CD8-positive, alpha-beta memory T cell (primary cell): Measurements from ENCODE around the gene ZNF536. TPM values are rescaled to one million over a fixed set of nuclear protein-coding genes. Genes with fewer than 3 reads are reported as not detected.
"Not testable (repeated sequence)": the region's sequence is repeated elsewhere in the genome, so short reads cannot be mapped to it uniquely, and the experiment has no call there.

ENCODE experiments used
- CTCF ChIA-PET: fragments of 350-600 bp; sonication (Branson Sonifier 250); formaldehyde crosslinking; loops from one replicate; lab custom pipeline; 2021; ENCODE audit warnings: antibody characterized with exemption; lab: Charles Lee
- POLR2A ChIA-PET: fragments of 350-600 bp; sonication (Branson Sonifier 250); formaldehyde crosslinking; loops from one replicate; lab custom pipeline; 2021; ENCODE audit warnings: antibody characterized with exemption; lab: Charles Lee
- DNase-seq, 5 donors: peaks; one replicate each; pipeline versions ENCODE4 v3.0.0 to v3.0.0-alpha.2; 2020 to 2022; ENCODE audit warnings: mixed read lengths in 1 of 5
- H3K27ac ChIP-seq: one replicate; pipeline ENCODE4 v1.7.0; 2013; ENCODE audit warnings: low read depth, mild to moderate bottlenecking, low read length, moderate library complexity
- H3K27me3 ChIP-seq: 2 replicates; pipeline ENCODE4 v1.7.0; 2013; ENCODE audit warnings: low read length, mild to moderate bottlenecking; ENCODE audit not compliant: insufficient read depth, poor library complexity, severe bottlenecking
- H3K36me3 ChIP-seq: 2 replicates; pipeline ENCODE4 v1.7.0; 2013; ENCODE audit warnings: mild to moderate bottlenecking, low read length, moderate library complexity; ENCODE audit not compliant: insufficient read depth
- H3K4me1 ChIP-seq: 2 replicates; pipeline ENCODE4 v1.7.0; 2013; ENCODE audit warnings: mild to moderate bottlenecking, low read length, moderate library complexity; ENCODE audit not compliant: insufficient read depth
- H3K4me3 ChIP-seq: 2 replicates; pipeline ENCODE4 v1.7.0; 2013; ENCODE audit warnings: mild to moderate bottlenecking, low read length
- H3K9me3 ChIP-seq: 2 replicates; pipeline ENCODE4 v1.7.0; 2013; ENCODE audit warnings: mild to moderate bottlenecking, low read length
- H3K27ac Mint-ChIP-seq, 8 donors: one replicate each; pipeline ENCODE4 v1.8.0; 2020 to 2021; ENCODE audit warnings: mixed read lengths in 8 of 8, mild to moderate bottlenecking in 6 of 8, inconsistent platforms in 3 of 8, moderate library complexity in 3 of 8
- H3K27me3 Mint-ChIP-seq, 2 donors: one replicate each; pipeline ENCODE4 v1.8.0; 2020 to 2021; ENCODE audit warnings: mixed read lengths in 2 of 2, mild to moderate bottlenecking in 1 of 2, moderate library complexity in 1 of 2
- H3K36me3 Mint-ChIP-seq, 3 donors: one replicate each; pipeline ENCODE4 v1.8.0; 2020 to 2021; ENCODE audit warnings: mixed read lengths in 3 of 3, inconsistent platforms in 1 of 3, mild to moderate bottlenecking in 1 of 3
- H3K4me1 Mint-ChIP-seq, 3 donors: one replicate each; pipeline ENCODE4 v1.8.0; 2020 to 2021; ENCODE audit warnings: mixed read lengths in 3 of 3, inconsistent platforms in 1 of 3, mild to moderate bottlenecking in 1 of 3
- H3K4me3 Mint-ChIP-seq, 7 donors: one replicate each; pipeline ENCODE4 v1.8.0; 2020 to 2021; ENCODE audit warnings: mixed read lengths in 7 of 7, mild to moderate bottlenecking in 6 of 7, moderate library complexity in 4 of 7, inconsistent platforms in 2 of 7
- H3K9me3 Mint-ChIP-seq, 5 donors: one replicate each; pipeline ENCODE4 v1.8.0; 2020 to 2022; ENCODE audit warnings: mixed read lengths in 5 of 5, mild to moderate bottlenecking in 3 of 5, moderate library complexity in 2 of 5, inconsistent platforms in 1 of 5
- polyA plus RNA-seq: library from polyadenylated mRNA; unstranded; fragments of 300-500 nt; fragmentation: Illumina TruSeq; gene quantifications from one replicate; pipeline ENCODE4 v1.2.3, GENCODE V29; 2021
- total RNA-seq, 2 experiments: library from RNA; stranded (reverse); gene quantifications; one replicate each; pipeline ENCODE4 v1.2.3, GENCODE V29; 2021

Gene ZNF536
- total and polyA plus RNA-seq, 3 experiments from 2014 or later: not detected

DNA sequence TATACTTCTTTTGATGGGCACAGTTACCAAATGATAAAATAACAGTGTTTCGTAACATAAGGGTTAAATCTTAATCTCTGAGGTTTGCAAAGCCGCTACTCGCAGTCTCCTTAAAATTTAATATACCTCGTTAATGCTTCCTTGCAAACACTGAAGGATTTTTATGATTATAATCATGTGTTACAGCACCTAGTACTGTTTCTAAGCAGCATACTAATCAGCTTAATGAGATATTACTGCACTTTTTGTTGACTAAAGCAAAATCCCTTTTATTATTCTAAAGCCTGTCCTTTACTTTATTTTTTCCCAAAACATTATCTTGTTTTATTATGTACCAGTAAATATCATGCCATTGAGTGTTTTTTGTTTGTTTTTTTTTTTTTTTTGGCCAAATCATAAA is 70.5 kb downstream of the ZNF536 start:
- ChIA-PET CTCF (no interaction called here), POLR2A (no interaction called here)
- no peak overlapping the region for H3K4me3 ChIP-seq
- DNase-seq: no peak
- Mint-ChIP-seq H3K4me3 (no peak overlapping the region), H3K27ac (no peak overlapping the region), H3K9me3 (peaks cover 0 to 7% (median 3%) of the 10 kb centered on the region in 5 donors), H3K36me3 (no peaks in the 10 kb centered on the region), H3K27me3 (peaks cover 0 to 3% of the 10 kb centered on the region in 2 donors), H3K4me1 (no peaks in the 10 kb centered on the region)
- no peaks in the 10 kb centered on the region for H3K9me3 ChIP-seq
- H3K4me1 ChIP-seq: no peaks in the 10 kb centered on the region
- H3K36me3 ChIP-seq: no peaks in the 10 kb centered on the region
- no peaks in the 10 kb centered on the region for H3K27me3 ChIP-seq
- H3K27ac ChIP-seq: no peak overlapping the region

DNA sequence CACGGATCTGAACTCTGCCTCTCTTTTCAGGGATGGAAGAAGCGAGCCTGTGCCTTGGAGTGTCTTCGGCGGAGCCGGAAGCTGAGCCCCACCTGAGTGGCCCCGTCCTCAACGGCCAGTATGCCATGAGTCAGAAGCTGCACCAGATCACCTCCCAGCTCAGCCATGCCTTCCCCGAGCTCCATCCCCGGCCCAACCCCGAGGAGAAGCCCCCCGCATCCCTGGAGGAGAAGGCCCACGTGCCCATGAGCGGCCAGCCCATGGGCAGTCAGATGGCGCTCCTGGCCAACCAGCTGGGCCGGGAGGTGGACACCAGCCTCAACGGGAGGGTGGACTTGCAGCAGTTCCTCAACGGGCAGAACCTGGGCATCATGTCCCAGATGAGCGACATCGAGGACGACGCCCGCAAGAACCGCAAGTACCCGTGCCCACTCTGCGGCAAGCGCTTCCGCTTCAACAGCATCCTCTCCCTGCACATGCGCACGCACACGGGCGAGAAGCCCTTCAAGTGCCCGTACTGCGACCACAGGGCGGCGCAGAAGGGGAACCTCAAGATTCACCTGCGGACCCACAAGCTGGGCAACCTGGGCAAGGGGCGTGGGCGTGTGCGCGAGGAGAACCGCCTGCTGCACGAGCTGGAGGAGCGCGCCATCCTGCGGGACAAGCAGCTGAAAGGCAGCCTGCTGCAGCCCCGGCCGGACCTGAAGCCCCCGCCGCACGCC is 71.5 kb downstream of the ZNF536 start:
- DNase-seq: no peak
- no peaks in the 10 kb centered on the region for H3K9me3 ChIP-seq
- POLR2A ChIA-PET: no interaction called here
- Mint-ChIP-seq H3K36me3 (no peaks in the 10 kb centered on the region), H3K4me3 (no peak overlapping the region), H3K9me3 (peaks cover 0 to 7% (median 3%) of the 10 kb centered on the region in 5 donors), H3K27me3 (peaks cover 2 to 3% of the 10 kb centered on the region in 2 donors), H3K27ac (no peak overlapping the region), H3K4me1 (no peaks in the 10 kb centered on the region)
- CTCF ChIA-PET: no interaction called here
- no peak overlapping the region for H3K4me3 ChIP-seq
- no peaks in the 10 kb centered on the region for H3K4me1 ChIP-seq
- no peak overlapping the region for H3K27ac ChIP-seq
- H3K36me3 ChIP-seq: no peaks in the 10 kb centered on the region
- no peaks in the 10 kb centered on the region for H3K27me3 ChIP-seq

DNA sequence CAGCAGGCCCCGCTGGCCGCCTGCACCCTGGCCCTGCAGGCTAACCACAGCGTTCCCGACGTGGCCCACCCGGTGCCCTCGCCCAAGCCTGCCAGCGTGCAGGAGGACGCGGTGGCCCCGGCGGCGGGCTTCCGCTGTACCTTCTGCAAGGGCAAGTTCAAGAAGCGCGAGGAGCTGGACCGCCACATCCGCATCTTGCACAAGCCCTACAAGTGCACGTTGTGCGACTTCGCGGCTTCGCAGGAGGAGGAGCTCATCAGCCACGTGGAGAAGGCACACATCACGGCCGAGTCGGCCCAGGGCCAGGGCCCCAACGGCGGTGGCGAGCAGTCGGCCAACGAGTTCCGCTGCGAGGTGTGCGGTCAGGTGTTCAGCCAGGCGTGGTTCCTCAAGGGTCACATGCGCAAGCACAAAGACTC is 72.1 kb downstream of the ZNF536 start:
- H3K9me3 ChIP-seq: no peaks in the 10 kb centered on the region
- H3K4me3 ChIP-seq: no peak overlapping the region
- no peaks in the 10 kb centered on the region for H3K4me1 ChIP-seq
- Mint-ChIP-seq H3K4me1 (no peaks in the 10 kb centered on the region), H3K9me3 (peaks cover 0 to 7% (median 3%) of the 10 kb centered on the region in 5 donors), H3K4me3 (no peak overlapping the region), H3K27ac (no peak overlapping the region), H3K27me3 (peaks cover 3 to 4% of the 10 kb centered on the region in 2 donors), H3K36me3 (no peaks in the 10 kb centered on the region)
- no peaks in the 10 kb centered on the region for H3K27me3 ChIP-seq
- CTCF ChIA-PET: no interaction called here
- POLR2A ChIA-PET: no interaction called here
- no peak for DNase-seq
- no peaks in the 10 kb centered on the region for H3K36me3 ChIP-seq
- H3K27ac ChIP-seq: no peak overlapping the region

DNA sequence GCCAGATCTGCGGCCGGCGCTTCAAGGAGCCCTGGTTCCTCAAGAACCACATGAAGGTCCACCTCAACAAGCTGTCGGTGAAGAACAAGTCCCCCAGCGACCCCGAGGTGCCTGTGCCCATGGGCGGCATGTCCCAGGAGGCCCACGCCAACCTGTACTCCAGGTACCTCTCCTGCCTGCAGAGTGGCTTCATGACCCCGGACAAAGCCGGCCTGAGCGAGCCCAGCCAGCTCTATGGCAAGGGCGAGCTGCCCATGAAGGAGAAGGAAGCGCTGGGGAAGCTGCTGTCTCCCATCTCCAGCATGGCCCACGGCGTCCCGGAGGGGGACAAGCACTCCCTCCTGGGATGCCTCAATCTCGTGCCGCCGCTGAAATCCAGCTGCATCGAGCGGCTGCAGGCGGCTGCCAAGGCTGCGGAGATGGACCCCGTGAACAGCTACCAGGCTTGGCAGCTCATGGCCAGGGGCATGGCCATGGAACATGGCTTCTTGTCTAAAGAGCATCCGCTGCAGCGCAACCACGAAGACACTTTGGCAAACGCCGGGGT is 72.6 kb downstream of the ZNF536 start:
- CTCF ChIA-PET: no interaction called here

DNA sequence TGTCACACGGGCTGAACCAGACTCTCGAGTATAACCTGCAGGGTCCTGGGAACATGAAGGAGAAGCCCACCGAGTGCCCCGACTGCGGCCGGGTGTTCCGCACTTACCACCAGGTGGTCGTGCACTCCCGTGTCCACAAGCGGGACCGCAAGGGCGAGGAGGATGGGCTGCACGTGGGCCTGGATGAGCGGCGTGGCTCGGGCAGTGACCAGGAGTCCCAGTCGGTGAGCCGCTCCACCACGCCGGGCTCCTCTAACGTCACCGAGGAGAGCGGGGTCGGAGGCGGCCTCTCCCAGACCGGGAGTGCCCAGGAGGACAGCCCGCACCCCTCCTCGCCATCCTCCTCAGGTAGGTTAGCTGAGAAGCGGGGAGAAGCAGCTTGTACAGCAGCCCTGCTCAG is 73.2 kb downstream of the ZNF536 start:
- H3K9me3 Mint-ChIP-seq: peaks cover 0 to 10% (median 3%) of the 10 kb centered on the region in 5 donors
- ChIA-PET POLR2A (no interaction called here), CTCF (no interaction called here)
- DNase-seq: no peak
- no peaks in the 10 kb centered on the region for H3K9me3 ChIP-seq
- no peaks in the 10 kb centered on the region for H3K36me3 ChIP-seq
- no peaks in the 10 kb centered on the region for H3K27me3 ChIP-seq
- no peaks in the 10 kb centered on the region for H3K4me1 ChIP-seq
- H3K27ac Mint-ChIP-seq: no peak overlapping the region
- no peak overlapping the region for H3K27ac ChIP-seq
- no peaks in the 10 kb centered on the region for H3K36me3 Mint-ChIP-seq
- no peak overlapping the region for H3K4me3 ChIP-seq
- no peak overlapping the region for H3K4me3 Mint-ChIP-seq
- peaks cover 0 to 4% (median 0%) of the 10 kb centered on the region in 3 donors for H3K4me1 Mint-ChIP-seq
- peaks cover 3 to 7% of the 10 kb centered on the region in 2 donors for H3K27me3 Mint-ChIP-seq

More for the DNA sequence above, 72.6 kb downstream of the ZNF536 start:
- H3K4me1 Mint-ChIP-seq: no peaks in the 10 kb centered on the region
- H3K27ac ChIP-seq: no peak overlapping the region
- POLR2A ChIA-PET: no interaction called here
- H3K36me3 Mint-ChIP-seq: no peaks in the 10 kb centered on the region
- H3K27ac Mint-ChIP-seq: no peak overlapping the region
- no peaks in the 10 kb centered on the region for H3K4me1 ChIP-seq
- no peak for DNase-seq
- H3K36me3 ChIP-seq: no peaks in the 10 kb centered on the region
- peaks cover 0 to 10% (median 3%) of the 10 kb centered on the region in 5 donors for H3K9me3 Mint-ChIP-seq
- peaks cover 3 to 7% of the 10 kb centered on the region in 2 donors for H3K27me3 Mint-ChIP-seq
- H3K27me3 ChIP-seq: no peaks in the 10 kb centered on the region
- no peak overlapping the region for H3K4me3 ChIP-seq
- no peak overlapping the region for H3K4me3 Mint-ChIP-seq
- H3K9me3 ChIP-seq: no peaks in the 10 kb centered on the region

DNA sequence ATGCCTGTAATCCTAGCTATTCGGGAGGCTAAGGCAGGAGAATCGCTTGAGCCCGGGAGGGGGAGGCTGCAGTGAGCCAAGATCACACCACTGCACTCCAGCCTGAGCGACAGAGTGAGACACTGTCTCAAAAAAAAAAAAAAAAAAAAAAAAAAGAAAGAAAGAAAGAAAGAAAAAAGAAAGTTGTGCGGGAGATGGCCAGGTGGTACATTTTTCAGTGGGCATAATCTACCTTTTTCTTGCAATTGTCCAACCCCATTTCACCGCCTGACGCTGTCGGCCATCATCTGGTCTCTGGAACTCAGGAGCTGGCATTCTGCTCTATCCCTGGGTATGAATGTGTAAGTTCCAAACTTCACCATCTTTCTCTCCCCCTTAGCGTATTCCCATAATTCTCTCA is 73.9 kb downstream of the ZNF536 start:
- H3K9me3 ChIP-seq, H3K36me3 Mint-ChIP-seq, H3K4me1 ChIP-seq, DNase-seq, H3K27ac ChIP-seq, H3K27ac Mint-ChIP-seq, H3K4me1 Mint-ChIP-seq, H3K27me3 Mint-ChIP-seq, H3K36me3 ChIP-seq, CTCF ChIA-PET, H3K27me3 ChIP-seq, POLR2A ChIA-PET, H3K4me3 ChIP-seq, H3K4me3 Mint-ChIP-seq: not testable (repeated sequence)
- peaks cover 0 to 10% (median 3%) of the 10 kb centered on the region in 5 donors for H3K9me3 Mint-ChIP-seq

DNA sequence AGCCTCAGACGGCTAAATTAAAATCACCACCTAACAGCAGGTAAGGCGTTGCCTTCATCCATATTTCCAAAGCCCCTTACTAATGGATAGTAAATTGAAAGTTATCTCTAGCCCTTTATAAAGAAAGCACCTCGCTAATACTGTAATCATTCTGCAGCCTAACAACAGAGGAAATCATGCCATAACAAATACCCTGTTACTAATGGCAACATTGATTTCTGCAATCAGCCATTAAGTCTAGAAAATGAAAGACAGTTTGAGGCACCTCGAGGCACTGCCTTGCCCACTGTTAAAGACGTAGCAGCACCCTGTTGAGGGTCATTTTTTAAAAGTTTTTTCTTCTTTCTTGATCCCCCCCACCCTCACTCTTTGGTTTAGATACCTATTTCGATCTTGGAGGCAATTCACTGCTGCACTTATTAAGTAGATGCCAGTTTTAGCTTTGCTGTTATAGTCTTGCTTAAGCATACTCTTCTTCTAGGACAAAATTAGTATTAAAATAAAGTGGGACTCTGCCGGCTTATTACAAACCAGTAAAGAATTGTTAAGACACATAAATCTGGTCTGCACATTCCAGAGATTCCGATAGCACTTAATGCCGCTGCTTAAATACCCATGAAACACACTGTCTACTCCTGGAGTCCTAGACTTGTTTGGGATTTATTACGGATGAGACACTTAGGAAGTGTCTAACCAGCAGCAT is 74.8 kb downstream of the ZNF536 start:
- ChIA-PET CTCF (no interaction called here), POLR2A (no interaction called here)
- Mint-ChIP-seq H3K4me3 (no peak overlapping the region), H3K27me3 (peaks cover 2 to 7% of the 10 kb centered on the region in 2 donors), H3K4me1 (peaks cover 0 to 4% (median 0%) of the 10 kb centered on the region in 3 donors), H3K36me3 (no peaks in the 10 kb centered on the region), H3K27ac (peak overlapping the region in 1 of 8 donors; percentile 65), H3K9me3 (peaks cover 0 to 10% (median 3%) of the 10 kb centered on the region in 5 donors)
- H3K9me3 ChIP-seq: no peaks in the 10 kb centered on the region
- no peaks in the 10 kb centered on the region for H3K27me3 ChIP-seq
- no peaks in the 10 kb centered on the region for H3K36me3 ChIP-seq
- H3K4me3 ChIP-seq: no peak overlapping the region
- no peak for DNase-seq
- H3K27ac ChIP-seq: no peak overlapping the region
- H3K4me1 ChIP-seq: no peaks in the 10 kb centered on the region

DNA sequence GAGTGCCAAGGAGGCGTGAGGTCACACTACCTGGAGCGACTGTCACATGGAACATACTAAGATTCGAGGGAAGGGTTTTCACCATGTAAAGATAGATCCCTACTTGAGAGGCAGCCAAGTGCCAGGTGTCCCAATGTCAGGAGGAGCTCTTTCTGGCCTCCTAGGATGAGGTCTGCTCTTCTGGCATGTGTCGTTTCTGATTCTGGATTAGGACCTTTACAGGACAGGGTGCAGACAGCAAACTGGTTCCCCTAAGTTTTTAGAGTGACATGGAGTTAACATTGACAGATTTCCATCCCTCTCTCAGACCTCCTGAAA is 75.3 kb downstream of the ZNF536 start:
- CTCF ChIA-PET: no interaction called here
- DNase-seq: no peak
- H3K36me3 ChIP-seq: no peaks in the 10 kb centered on the region
- no peaks in the 10 kb centered on the region for H3K27me3 ChIP-seq
- peaks cover 2 to 11% of the 10 kb centered on the region in 2 donors for H3K27me3 Mint-ChIP-seq
- peaks cover 0 to 10% (median 3%) of the 10 kb centered on the region in 5 donors for H3K9me3 Mint-ChIP-seq
- no peaks in the 10 kb centered on the region for H3K9me3 ChIP-seq
- peak overlapping the region in 1 of 8 donors; percentile 65 for H3K27ac Mint-ChIP-seq
- H3K36me3 Mint-ChIP-seq: no peaks in the 10 kb centered on the region
- POLR2A ChIA-PET: no interaction called here
- H3K4me3 ChIP-seq: no peak overlapping the region
- H3K4me3 Mint-ChIP-seq: no peak overlapping the region
- H3K4me1 ChIP-seq: no peaks in the 10 kb centered on the region
- peaks cover 0 to 4% (median 0%) of the 10 kb centered on the region in 3 donors for H3K4me1 Mint-ChIP-seq
- H3K27ac ChIP-seq: no peak overlapping the region
